ENCODE measurements around the gene SUN3. TPM values are rescaled to one million over a fixed set of nuclear protein-coding genes. Genes with fewer than 3 reads are reported as not detected.

Gene SUN3
- total RNA-seq, 4 donors from 2014 or later = not detected

DNA sequence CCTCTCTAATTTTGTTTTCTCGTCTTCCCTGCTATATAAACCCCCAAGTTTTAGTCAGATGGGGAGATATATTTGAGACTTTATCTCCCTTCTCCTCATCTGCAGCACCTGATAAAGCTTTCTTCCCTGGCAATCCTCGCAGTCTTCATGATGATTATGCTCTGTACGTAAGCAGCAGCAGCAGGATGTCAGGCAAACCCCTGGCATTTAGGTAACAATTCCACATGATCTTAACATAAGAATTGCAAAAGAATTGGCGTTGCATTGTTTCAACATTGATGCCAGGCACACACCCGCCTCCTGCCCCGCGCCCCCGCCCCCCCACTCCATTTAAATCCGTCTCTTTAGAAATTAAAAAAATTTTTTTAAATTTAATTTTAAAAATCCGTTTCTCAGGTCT is 86.8 kb downstream of the SUN3 start:
- no peak overlapping the region for H3K4me3 ChIP-seq (ENCODE audit: low read depth, poor library complexity, severe bottlenecking)
- TF ChIP-seq CTCF (IDR thresholded peaks at IDR 0.05) (no peak), POLR2A (IDR thresholded peaks at IDR 0.05) (no peak)
- intact Hi-C loops (cut with DNase I; ENCODE audit: low total_unique reads) = no loop called here
- 82 to 84% methylated on average over 10 of the region's 10 CpGs for WGBS, 2 donors
- peak in 1 of 2 donors; percentile 18 for DNase-seq (ENCODE audit: low spot score in 2 of 2)

- intact Hi-C loops (cut with DNase I; ENCODE audit: low total_unique reads) = no loop called here
- DNase-seq (ENCODE audit: low spot score in 2 of 2) = peak in 1 of 2 donors; percentile 89
- WGBS, 2 donors = 42 to 53% methylated on average over 9 of the region's 9 CpGs
- no peak for TF ChIP-seq CTCF (IDR thresholded peaks at IDR 0.05)
- no peak for TF ChIP-seq POLR2A (IDR thresholded peaks at IDR 0.05)
- H3K4me3 ChIP-seq (ENCODE audit: low read depth, poor library complexity, severe bottlenecking) = no peak overlapping the region
Observed at GRCh38 chr7:47941136-47941844, 87.6 kb downstream of the SUN3 start.

DNA sequence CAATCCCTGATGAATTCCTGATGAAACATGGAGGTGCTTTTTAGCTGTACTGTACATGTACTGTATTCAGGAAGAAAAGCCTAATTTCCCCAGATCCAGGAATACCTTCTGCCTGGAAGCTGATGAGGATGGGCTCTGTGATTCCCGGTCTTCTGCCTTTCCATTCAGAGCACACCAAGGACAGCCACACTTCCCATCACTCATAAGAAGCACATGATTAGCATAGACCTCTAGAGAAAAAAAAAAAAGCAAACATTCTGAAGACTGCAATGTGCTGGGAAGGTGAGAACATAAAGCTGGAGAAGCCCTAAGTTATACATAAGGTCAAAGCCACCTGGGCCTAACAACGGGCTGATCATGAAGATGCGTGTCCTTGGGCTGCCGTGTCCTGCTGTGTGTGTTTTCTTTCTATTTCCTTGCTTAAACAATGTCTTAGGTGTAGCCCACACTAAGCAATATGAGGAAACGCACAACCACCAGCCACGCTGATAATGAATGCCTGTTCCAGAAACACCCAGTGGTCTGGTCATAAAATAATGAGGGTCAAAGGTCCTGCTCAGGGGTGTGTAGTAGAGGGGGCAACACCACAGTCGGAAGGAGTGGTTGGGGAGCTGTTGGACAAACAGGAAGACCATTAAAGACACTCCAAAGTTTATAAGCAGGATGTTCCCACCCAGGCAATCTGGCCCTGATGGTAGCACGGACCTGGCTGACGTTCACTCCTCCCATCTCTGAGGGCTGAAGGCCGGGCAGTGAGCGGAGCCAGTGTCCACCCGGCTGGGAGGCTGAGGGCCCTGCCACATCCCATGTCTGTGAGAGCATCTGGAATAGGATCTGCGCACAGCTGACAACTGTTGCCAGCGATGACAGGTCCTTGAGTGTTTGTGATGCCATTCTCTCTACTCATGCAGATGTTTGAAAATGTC is 88.6 kb downstream of the SUN3 start:
- intact Hi-C loops (cut with DNase I; ENCODE audit: low total_unique reads) = no loop called here
- no peak overlapping the region for H3K4me3 ChIP-seq (ENCODE audit: low read depth, poor library complexity, severe bottlenecking)
- WGBS, 2 donors = 68 to 78% methylated on average over 14 of the region's 14 CpGs
- DNase-seq (ENCODE audit: low spot score in 2 of 2) = peak; percentile 38 to 91
- TF ChIP-seq POLR2A (IDR thresholded peaks at IDR 0.05) = no peak
- TF ChIP-seq CTCF (IDR thresholded peaks at IDR 0.05) = no peak

GRCh38 chr7:47939425-47940036 is 89.4 kb downstream of the SUN3 start:
- peak in 1 of 2 donors; percentile 56 for DNase-seq (ENCODE audit: low spot score in 2 of 2)
- intact Hi-C loops (cut with DNase I; ENCODE audit: low total_unique reads) = no loop called here
- no peak overlapping the region for H3K4me3 ChIP-seq (ENCODE audit: low read depth, poor library complexity, severe bottlenecking)
- 75 to 89% methylated on average over 6 to 7 of the region's 7 CpGs for WGBS, 2 donors
- no peak for TF ChIP-seq CTCF (IDR thresholded peaks at IDR 0.05)
- no peak for TF ChIP-seq POLR2A (IDR thresholded peaks at IDR 0.05)

DNA sequence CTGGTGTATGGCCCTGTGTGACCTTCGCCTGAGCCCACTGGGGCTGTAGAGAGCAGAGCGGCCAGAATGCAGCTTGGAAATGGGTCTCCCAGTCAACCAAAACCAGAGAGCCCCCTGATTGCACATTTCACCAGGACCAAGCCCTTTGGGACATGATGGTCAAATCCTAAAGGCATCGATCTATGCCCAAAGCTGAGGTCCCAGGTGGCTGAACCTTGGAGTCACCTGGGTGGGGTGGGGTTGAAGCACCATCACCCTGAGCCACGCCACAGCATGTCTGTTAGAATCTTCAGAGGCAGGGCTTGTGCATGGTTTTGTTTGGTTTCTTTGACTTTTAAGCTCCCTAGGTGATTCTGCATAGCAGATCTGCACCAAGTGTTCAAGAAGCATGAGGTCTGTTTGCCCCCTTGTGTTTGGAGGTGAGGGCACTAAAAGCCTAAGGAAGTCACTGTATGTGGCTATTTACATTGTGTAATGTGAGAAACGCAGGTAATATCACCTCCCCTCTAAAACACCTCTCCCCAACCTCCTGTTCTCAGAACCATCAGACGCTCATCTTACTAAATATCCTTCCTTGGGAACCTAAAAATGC is 90.2 kb downstream of the SUN3 start:
- H3K4me3 ChIP-seq (ENCODE audit: low read depth, poor library complexity, severe bottlenecking) = no peak overlapping the region
- DNase-seq (ENCODE audit: low spot score in 2 of 2) = peak in 1 of 2 donors; percentile 67
- WGBS, 2 donors = 85 to 92% methylated on average over 6 of the region's 6 CpGs
- TF ChIP-seq POLR2A (IDR thresholded peaks at IDR 0.05) (no peak), CTCF (IDR thresholded peaks at IDR 0.05) (no peak)
- intact Hi-C loops (cut with DNase I; ENCODE audit: low total_unique reads) = no loop called here

All from lower leg skin (tissue), 4 donors.